GM21381 (cell line): ENCODE data around the gene ALDH3A2.

ENCODE experiments used
- ATAC-seq: cut with Tn5 transposase; IDR thresholded peaks from one replicate; pipeline ENCODE4 v1.9.1; 2021; ENCODE audit warnings: mild to moderate bottlenecking, moderate library complexity; ENCODE audit not compliant: unreplicated experiment

The ALDH3A2 gene

GRCh38 chr17:19713901-19714361 lies 65.4 kb downstream of the ALDH3A2 start:
- no peak for ATAC-seq

- no peak for ATAC-seq
Measured at GRCh38 chr17:19714542-19715411, 66.2 kb downstream of the ALDH3A2 start.

- no peak for ATAC-seq
Measured at GRCh38 chr17:19716108-19717030, 67.8 kb downstream of the ALDH3A2 start, which contains the start of gene SLC47A2. Gene SLC47A2, minus strand, starts transcription at chr17:19716584. Its CDS starts 29 bp downstream, at chr17:19716555.

- ATAC-seq: no peak
Measured at GRCh38 chr17:19717031-19717360, 68.4 kb downstream of the ALDH3A2 start.

DNA sequence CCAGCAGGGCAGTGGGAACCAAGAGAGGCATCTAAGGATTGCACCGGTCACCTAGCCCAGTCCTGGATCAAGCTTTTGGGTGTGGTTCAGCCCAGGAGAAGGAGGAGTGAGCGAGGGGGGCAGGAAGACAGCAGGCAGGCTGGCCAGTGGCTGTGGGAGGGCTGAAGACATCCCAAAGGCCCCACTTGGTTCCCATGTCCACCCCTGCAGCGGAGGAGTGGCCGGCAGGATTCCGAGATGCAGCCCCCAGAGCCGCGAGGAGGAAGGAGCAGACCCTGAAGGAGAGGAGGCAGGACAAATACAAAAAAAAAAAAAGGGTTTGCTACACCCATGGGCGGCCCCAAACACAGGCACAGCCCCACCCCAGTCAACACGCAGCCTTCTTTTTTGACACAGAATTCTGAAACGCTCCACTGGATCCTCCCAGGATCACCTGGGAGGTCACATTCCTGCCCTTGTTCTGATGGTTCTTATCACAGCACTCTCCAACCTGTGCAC lies 68.9 kb downstream of the ALDH3A2 start:
- ATAC-seq: no peak

DNA sequence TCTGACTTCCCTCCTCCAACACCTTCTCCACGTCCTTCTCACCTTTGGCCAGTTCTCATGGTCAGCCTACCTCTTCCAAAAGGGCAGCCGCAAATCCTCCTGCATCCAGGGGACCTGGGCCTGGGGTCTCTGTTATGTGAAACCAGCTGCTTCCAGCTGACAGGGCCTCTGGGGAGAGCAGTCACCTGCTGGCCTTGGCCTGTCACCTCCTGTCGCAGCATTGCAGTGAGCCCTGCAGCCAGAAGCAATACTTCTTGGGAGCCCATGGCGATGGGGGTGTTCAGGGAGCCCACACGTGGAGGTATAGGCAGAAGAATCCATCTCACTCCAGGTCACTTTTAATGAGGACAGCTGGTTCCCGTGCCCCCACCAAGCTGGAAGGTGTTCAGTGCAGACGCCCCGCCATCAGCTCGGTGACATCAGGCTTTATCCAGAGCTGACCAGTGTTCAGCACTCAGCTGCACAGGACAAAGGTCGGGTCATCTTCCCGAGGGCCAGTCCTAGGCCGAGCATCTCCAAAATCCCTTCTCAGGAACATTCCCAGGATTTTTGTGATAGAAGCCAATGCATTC lies 69.6 kb downstream of the ALDH3A2 start:
- no peak for ATAC-seq

- ATAC-seq: no peak
Measured at GRCh38 chr17:19718613-19719354, 70.2 kb downstream of the ALDH3A2 start.

GRCh38 chr17:19719355-19720209 lies 71.0 kb downstream of the ALDH3A2 start:
- no peak for ATAC-seq

DNA sequence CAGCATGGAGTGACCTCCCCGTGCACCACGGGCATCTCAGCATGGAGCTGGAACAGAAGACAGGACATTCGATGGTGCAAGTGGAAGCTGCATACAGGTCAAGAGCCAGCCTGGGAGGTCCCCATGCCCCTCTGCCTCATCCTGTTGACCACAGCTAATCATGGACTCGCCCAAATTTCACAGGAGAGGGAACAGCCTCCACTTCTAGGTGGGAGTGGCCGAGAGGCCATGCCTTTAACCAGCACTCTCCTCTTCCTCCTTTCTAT lies 71.6 kb downstream of the ALDH3A2 start:
- ATAC-seq: no peak

DNA sequence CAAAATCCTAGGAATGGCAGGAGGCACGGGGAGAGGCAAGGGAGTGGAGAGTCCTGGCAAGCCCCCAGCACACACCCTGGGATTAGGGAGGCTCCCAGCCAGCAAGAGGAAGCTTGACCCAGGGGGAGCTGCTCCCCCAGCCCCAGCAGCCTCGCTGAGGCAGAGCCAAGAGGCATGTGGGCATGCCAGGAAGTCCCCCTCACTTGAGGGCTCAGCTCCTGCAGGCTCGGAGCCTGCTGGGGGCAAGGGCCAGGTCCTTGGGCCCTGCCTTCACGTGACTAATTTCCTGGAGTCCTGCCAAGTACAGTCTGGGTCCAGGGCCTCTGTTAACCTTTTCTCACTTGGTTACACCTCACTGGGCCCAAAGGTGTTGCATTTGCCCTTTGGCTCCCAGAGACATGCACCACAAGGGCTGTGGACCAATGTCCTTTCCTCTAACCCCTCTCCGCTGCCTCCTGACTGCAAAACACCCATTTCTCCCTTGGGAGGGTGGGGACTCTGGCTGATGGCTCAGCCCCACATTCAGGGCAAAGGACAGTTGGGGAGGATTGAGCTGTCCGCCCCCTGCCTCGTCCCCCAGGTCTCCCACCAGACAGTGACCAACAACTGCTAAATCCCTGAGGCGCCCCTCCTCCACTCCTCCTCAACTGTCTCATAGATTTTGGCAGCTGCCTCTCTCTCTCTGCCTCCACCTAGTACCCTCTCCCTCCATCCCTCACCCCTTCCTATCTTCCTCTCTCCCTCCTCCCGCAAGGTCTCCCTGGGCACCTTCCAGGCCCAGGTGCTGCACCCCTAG lies 72.3 kb downstream of the ALDH3A2 start:
- no peak for ATAC-seq

DNA sequence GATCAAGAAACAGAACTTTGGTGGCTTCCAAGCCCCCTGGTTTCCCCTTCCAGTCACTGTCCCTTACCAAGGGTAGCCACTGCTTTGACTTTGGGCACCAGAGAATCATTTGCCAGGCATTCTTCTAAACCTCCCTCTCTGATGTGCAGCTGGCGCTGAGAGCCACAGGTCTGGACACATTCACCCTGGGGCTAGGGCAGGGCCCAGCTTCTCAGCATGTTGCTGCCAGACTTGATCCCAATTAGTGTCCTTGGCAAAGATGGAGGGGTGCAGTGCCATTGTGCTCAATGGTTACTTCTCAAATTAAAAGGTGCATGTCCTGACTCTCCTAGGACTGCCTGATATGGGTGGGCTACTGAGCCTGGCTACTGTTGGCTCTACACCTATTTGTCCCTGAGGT lies 75.4 kb downstream of the ALDH3A2 start:
- ATAC-seq: no peak

DNA sequence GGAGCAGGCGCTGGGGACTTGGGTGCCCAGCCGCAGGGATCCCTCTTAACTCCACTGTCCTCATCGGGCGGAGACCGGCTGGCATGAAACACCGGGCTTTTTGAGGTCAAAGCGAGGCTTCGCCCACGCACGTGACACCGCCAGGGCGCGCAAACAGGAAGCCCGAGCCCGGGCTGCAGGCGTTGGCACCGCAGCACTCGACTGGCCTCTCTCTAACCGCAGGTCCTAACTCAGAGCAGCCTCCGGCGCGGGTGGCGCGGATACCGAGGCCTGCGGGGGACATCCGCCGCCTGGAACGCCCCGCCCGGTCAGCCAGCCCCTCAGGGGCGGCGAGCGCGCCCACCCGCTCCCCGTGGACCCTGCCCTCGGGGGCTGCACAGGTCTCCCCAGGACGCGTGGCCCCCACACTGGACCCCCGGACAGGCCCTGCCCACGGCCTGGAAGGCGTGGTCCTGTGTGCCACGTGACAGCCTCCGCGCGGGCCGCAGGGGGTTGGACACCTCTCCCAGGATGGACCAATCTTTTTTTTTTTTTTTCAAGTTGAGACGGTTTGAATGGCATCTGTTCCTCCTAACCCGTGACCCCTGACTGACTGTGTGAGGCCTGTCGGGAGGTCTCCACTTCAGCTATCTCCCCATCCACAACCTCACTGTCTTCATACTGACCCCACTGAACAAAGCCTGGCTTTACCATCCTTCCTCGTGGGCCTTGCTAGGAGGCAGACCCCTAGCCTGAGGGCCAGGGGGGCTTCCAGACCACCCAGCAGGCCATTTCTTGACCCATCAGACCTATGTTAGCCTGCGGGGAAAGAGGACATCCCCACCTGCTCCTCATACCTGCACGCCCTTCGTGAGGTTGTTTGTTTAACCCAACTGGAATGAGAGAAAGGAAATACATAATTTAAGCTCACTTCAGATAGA lies 76.2 kb downstream of the ALDH3A2 start:
- ATAC-seq: no peak

DNA sequence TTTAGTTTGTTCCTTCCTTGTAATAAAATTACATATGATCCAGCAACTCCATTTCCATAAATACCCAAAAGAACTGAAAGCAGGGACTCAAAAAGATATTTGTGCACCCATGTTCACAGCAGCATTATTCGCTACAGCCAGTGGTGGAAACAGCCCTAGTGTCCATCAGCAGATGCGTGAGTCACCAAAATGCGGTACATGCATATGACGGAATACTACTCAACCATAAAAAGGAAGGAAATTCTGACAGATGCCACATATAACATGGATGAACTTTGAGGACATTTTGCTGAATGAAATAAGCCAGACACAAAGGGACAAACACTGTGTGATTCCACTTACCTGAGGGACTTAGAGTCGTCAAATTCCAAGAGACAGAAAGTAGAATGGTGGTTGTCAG lies 76.9 kb downstream of the ALDH3A2 start:
- no peak for ATAC-seq

DNA sequence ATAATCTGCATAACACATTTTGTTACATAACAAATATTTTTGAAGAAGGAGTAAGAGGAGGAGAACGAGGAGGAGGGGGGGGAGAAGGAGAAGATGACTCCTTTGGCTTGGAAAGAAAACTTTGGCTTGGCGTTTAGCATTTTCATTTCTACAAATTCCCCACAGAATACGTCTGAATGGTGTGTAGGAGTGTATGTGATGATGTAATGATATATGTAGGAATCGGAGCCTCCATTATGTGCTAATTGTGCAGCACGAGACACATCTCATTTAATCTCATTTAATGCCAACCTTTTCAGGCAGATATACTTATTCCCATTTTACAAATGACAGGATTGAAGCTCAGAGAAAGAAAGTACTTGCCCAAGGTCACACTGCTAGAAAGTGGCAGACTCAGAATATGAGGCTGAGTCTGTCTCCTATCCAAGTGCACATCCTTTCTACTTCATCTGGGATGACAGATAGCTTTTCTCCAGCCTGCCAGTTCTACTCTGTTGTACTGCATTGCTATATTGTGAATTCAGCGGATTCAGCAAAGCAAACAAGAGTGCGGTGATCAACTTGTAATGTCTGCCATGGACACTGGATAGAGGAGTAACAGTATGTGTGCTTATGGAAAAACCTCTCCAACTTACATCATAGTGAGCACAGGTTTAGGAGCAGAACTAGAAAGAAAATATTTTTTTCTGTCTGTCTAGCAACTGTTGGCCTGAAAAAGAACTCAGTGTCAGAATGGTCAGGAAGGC lies 78.3 kb downstream of the ALDH3A2 start:
- ATAC-seq: no peak
